ENCODE results near the gene YEATS4. TPM values are rescaled to one million over a fixed set of nuclear protein-coding genes. Genes with fewer than 3 reads are reported as not detected.

The YEATS4 gene
- total RNA-seq, 1 donor from 2014 or later: 11.4 TPM

DNA sequence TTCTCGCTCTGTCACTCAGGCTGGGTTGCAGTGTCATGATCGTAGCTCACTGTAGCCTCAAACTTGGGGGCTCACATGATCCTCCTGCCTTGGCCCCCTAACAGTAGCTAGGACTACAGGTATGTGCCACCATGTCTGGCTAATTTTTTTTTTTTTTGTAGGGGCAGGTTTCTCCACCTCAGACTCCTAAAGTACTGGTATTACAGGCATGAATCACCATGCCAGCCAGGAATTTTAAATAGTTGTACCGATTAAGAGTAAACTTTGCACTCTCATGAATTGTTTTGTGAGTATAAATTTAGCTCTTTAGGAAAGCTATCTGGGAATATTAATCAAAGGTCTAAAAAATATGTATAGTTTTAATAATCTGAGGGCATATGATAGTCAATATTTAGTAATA is 25.5 kb downstream of the YEATS4 start:
- intact Hi-C loops (cut with DNase I): no loop called here
- peak in 1 of 2 donors; percentile 87 for ATAC-seq

DNA sequence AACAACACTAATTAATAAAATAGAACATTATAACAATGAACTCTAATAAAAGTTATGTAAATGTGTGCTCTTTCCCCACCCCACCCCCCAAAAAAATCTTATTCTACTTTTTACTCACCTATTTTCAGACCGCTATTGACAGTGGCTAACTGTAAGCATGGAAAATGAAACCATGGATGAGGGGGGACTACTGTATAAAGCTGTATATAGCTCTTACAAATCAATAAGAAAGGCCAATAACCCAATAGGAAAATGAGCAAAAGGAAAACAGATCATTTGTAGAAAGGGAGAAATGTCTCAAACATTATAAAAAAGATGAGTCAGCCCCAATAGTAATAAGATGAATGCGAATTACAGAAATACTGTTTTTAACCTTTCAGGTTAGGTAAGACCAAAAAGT is 27.4 kb downstream of the YEATS4 start:
- TF ChIP-seq, protein P1, sequence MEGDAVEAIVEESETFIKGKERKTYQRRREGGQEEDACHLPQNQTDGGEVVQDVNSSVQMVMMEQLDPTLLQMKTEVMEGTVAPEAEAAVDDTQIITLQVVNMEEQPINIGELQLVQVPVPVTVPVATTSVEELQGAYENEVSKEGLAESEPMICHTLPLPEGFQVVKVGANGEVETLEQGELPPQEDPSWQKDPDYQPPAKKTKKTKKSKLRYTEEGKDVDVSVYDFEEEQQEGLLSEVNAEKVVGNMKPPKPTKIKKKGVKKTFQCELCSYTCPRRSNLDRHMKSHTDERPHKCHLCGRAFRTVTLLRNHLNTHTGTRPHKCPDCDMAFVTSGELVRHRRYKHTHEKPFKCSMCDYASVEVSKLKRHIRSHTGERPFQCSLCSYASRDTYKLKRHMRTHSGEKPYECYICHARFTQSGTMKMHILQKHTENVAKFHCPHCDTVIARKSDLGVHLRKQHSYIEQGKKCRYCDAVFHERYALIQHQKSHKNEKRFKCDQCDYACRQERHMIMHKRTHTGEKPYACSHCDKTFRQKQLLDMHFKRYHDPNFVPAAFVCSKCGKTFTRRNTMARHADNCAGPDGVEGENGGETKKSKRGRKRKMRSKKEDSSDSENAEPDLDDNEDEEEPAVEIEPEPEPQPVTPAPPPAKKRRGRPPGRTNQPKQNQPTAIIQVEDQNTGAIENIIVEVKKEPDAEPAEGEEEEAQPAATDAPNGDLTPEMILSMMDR (IDR thresholded peaks at IDR 0.05): no peak
- H3K4me1 ChIP-seq: no peaks in the 10 kb centered on the region
- H3K27me3 ChIP-seq (ENCODE audit: low read depth): no peaks in the 10 kb centered on the region
- no peaks in the 10 kb centered on the region for H3K9me3 ChIP-seq
- intact Hi-C loops (cut with DNase I): no loop called here
- no peak overlapping the region for H3K4me3 ChIP-seq
- ATAC-seq: no peak
- DNase-seq: no peak
- no peaks in the 10 kb centered on the region for H3K36me3 ChIP-seq
- H3K27ac ChIP-seq: no peak overlapping the region

More for the DNA sequence above, 25.5 kb downstream of the YEATS4 start:
- TF ChIP-seq, protein P1 (IDR thresholded peaks at IDR 0.05): no peak
- no peak overlapping the region for H3K4me3 ChIP-seq
- DNase-seq: no peak
- H3K4me1 ChIP-seq: no peaks in the 10 kb centered on the region
- H3K9me3 ChIP-seq: no peaks in the 10 kb centered on the region
- peaks cover 9% of the 10 kb centered on the region for H3K36me3 ChIP-seq
- no peaks in the 10 kb centered on the region for H3K27me3 ChIP-seq (ENCODE audit: low read depth)
- no peak overlapping the region for H3K27ac ChIP-seq

DNA sequence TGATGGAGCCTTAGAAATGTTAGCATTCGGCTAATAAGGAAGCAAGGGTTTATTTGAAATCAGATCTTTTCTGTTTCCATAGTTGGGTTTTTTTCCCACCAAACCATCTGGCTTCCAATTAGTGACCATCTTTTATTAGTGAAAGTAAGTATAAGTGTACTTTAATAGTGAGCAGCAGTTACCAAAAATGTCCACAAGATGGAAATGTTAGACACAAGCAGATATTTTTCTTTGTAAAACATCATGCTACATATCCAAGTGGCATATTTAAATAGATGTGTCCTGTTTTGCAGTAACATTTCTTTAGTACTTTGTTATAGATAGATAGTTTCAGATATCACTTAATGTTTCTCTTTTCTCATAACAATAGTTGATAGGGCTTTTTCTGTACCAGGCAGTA is 28.8 kb downstream of the YEATS4 start:
- TF ChIP-seq, protein P1 (IDR thresholded peaks at IDR 0.05): peak; percentile 39
- Histone ChIP-seq H3K27ac (no peak overlapping the region), H3K27me3 (ENCODE audit: low read depth) (no peaks in the 10 kb centered on the region), H3K9me3 (no peaks in the 10 kb centered on the region), H3K4me3 (no peak overlapping the region), H3K4me1 (no peaks in the 10 kb centered on the region), H3K36me3 (no peaks in the 10 kb centered on the region)
- ATAC-seq (no peak), DNase-seq (no peak)
- intact Hi-C loops (cut with DNase I): no loop called here

DNA sequence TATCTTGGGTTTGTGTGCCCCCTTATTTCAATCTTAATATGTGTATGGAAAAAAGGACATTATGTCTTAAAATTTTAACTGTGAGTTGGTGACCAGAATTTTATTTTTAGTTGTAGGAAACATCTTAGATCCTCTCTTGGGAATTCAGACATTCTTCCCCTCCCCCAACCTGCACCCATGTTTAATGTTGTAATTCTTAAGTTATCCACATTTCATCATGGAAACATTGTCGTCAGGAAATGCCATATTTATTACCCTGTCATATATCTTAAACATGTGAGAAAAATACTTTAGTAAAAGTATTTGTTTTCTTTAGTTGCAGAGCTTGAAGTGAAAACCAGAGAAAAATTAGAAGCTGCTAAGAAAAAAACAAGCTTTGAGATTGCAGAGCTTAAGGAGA is 30.3 kb downstream of the YEATS4 start:
- Histone ChIP-seq H3K36me3 (no peaks in the 10 kb centered on the region), H3K4me3 (no peak overlapping the region), H3K27me3 (ENCODE audit: low read depth) (no peaks in the 10 kb centered on the region), H3K9me3 (no peaks in the 10 kb centered on the region), H3K27ac (no peak overlapping the region), H3K4me1 (no peaks in the 10 kb centered on the region)
- DNase-seq: no peak
- ATAC-seq: no peak
- intact Hi-C loops (cut with DNase I): no loop called here
- TF ChIP-seq, protein P1 (IDR thresholded peaks at IDR 0.05): no peak

DNA sequence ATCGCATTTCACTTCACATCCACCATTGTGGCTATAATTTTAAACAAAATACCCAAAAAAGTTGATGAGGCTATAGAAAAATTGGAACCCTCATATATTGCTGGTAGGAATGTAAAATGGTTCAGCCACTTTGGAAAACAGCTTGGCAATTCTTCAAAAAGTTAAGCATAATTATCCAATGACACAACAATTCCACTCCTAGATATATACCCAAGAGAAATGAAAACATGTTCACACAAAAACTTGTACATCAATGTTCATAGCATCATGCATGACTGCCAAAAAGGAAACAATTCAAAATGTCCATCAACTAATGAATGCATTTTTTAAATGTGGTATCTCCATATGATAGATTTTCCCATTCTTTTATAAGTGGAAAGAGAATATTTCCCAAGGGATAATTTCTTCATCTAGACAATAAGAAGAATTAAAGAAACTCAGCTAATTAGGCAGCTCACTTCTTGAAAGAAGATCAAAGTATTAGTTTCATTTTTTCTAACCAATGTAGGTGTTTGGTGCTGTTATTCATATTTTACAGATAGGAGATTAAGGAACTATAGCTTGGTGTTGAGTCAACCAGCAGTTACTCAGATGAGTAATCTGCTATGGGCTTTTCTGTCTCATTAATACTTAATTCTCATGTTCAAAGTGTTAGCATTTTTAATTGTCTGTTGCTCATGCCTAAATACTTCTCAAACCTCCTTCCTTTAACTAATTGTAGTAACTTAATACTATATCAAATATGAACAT is 32.8 kb downstream of the YEATS4 start:
- no peak overlapping the region for H3K27ac ChIP-seq
- peaks cover 5% of the 10 kb centered on the region for H3K9me3 ChIP-seq
- ATAC-seq (no peak), DNase-seq (no peak)
- no peak overlapping the region for H3K4me3 ChIP-seq
- TF ChIP-seq, protein P1 (IDR thresholded peaks at IDR 0.05): no peak
- H3K4me1 ChIP-seq: no peaks in the 10 kb centered on the region
- intact Hi-C loops (cut with DNase I): no loop called here
- no peaks in the 10 kb centered on the region for H3K36me3 ChIP-seq
- no peaks in the 10 kb centered on the region for H3K27me3 ChIP-seq (ENCODE audit: low read depth)
